B cell (primary cell): ENCODE measurements around the gene RNFT2.

Experiments
- EZH2 ChIP-seq: IDR thresholded peaks from 2 replicates; pipeline ENCODE4 v1.6.1; 2012; ENCODE audit warnings: borderline replicate concordance, low read depth, mild to moderate bottlenecking, moderate library complexity, low read length; ENCODE audit not compliant: insufficient read depth, poor library complexity, severe bottlenecking
- TF ChIP-seq, protein P1 (sequence below): fragments of 200-600 bp; IDR thresholded peaks from one replicate; pipeline ENCODE4 v1.8.0; 2022; ENCODE audit warnings: antibody characterized with exemption, mild to moderate bottlenecking

DNA sequence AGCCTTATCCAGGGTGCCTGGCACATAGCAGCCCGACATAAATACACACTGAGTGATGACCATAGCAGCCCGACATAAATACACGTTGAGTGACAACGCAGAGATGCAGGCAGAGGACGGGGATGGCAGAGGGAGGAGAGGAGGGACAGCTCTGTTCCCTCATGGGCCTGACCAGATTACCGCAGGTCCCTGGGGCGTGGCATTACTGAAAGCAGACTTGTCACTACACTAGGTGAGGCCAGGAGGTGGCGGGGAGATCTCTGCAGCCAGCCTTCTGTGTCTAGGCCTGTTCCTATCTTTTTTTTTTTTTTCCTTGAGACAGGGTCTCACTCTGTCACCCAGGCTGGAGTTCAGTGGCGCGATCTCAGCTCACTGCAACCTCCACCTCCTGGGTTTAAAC is 74.1 kb downstream of the RNFT2 start:
- no peak for TF ChIP-seq EZH2
- TF ChIP-seq, protein P1, sequence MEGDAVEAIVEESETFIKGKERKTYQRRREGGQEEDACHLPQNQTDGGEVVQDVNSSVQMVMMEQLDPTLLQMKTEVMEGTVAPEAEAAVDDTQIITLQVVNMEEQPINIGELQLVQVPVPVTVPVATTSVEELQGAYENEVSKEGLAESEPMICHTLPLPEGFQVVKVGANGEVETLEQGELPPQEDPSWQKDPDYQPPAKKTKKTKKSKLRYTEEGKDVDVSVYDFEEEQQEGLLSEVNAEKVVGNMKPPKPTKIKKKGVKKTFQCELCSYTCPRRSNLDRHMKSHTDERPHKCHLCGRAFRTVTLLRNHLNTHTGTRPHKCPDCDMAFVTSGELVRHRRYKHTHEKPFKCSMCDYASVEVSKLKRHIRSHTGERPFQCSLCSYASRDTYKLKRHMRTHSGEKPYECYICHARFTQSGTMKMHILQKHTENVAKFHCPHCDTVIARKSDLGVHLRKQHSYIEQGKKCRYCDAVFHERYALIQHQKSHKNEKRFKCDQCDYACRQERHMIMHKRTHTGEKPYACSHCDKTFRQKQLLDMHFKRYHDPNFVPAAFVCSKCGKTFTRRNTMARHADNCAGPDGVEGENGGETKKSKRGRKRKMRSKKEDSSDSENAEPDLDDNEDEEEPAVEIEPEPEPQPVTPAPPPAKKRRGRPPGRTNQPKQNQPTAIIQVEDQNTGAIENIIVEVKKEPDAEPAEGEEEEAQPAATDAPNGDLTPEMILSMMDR, result no peak
